Gastroesophageal sphincter (tissue), 4 donors: ENCODE measurements around the gene XRCC4. TPM values are rescaled to one million over a fixed set of nuclear protein-coding genes. Genes with fewer than 3 reads are reported as not detected.

Experiments used
- ATAC-seq: fragments of 150-250 bp; one replicate; pipeline ENCODE4 v1.9.1; 2016; ENCODE audit warnings: mild to moderate bottlenecking, moderate library complexity
- H3K27ac ChIP-seq, 4 donors: fragments of 200-600 bp; sonication (generic) in 3 of 4; 1 replicate in 3 of 4; 2 replicates in 1 of 4; pipeline ENCODE4 v1.5.1; 2016 to 2019
- H3K27me3 ChIP-seq: fragments of 200-600 bp; sonication (generic); one replicate; pipeline ENCODE4 v1.5.1; 2019
- H3K36me3 ChIP-seq, 2 donors: fragments of 200-600 bp; sonication (generic); one replicate each; pipeline ENCODE4 v1.5.1; 2019; ENCODE audit warnings: control low read depth in 1 of 2
- H3K4me1 ChIP-seq, 3 donors: fragments of 200-600 bp; sonication (generic); 1 replicate in 2 of 3; 2 replicates in 1 of 3; pipeline ENCODE4 v1.5.1; 2016 to 2019; ENCODE audit warnings: control low read depth in 2 of 3
- H3K4me3 ChIP-seq, 2 donors: fragments of 200-600 bp; sonication (generic); one replicate each; pipeline ENCODE4 v1.5.1; 2019; ENCODE audit warnings: mild to moderate bottlenecking in 1 of 2, moderate library complexity in 1 of 2
- H3K9me3 ChIP-seq, 3 donors: fragments of 200-600 bp; sonication (generic); one replicate each; pipeline ENCODE4 v1.5.1; 2017 to 2019; ENCODE audit warnings: control low read depth in 2 of 3
- CTCF ChIP-seq, 4 experiments: fragments of 200-600 bp in 2 of 4; fragments of 450-650 bp in 2 of 4; sonication (generic) in 1 of 4; IDR thresholded peaks; one replicate each; pipeline ENCODE4 v1.5.1; 2017 to 2019; ENCODE audit warnings: antibody characterized with exemption in 4 of 4, mild to moderate bottlenecking in 2 of 4, moderate library complexity in 2 of 4
- EP300 ChIP-seq: sonication (generic); formaldehyde crosslinking; IDR thresholded peaks from one replicate; pipeline ENCODE4 v1.6.1; 2017; ENCODE audit warnings: antibody characterized with exemption, mild to moderate bottlenecking
- POLR2A ChIP-seq, 2 donors: fragments of 450-650 bp; IDR thresholded peaks; one replicate each; pipeline ENCODE4 v1.6.1; 2017; ENCODE audit warnings: antibody characterized with exemption in 2 of 2, mild to moderate bottlenecking in 2 of 2, moderate library complexity in 1 of 2
- POLR2AphosphoS5 ChIP-seq: sonication (generic); formaldehyde crosslinking; IDR thresholded peaks from one replicate; pipeline ENCODE4 v1.6.1; 2017; ENCODE audit warnings: antibody characterized with exemption
- WGBS, 2 donors: methylation state at CpG; one replicate each; pipeline ENCODE4 v1.1.5; 2018; ENCODE audit warnings: low coverage in 1 of 2; 5-methylcytosine and 5-hydroxymethylcytosine counted together
- total RNA-seq, 4 donors: library from RNA; depleted of rRNA; stranded (reverse); fragments of >200 nt; gene quantifications; one replicate each; pipeline ENCODE4 v1.1.0, GENCODE V29; 2016

XRCC4 gene
- total RNA-seq, 4 donors from 2014 or later, result 3.7 to 9.3 (median 5.4) TPM

DNA sequence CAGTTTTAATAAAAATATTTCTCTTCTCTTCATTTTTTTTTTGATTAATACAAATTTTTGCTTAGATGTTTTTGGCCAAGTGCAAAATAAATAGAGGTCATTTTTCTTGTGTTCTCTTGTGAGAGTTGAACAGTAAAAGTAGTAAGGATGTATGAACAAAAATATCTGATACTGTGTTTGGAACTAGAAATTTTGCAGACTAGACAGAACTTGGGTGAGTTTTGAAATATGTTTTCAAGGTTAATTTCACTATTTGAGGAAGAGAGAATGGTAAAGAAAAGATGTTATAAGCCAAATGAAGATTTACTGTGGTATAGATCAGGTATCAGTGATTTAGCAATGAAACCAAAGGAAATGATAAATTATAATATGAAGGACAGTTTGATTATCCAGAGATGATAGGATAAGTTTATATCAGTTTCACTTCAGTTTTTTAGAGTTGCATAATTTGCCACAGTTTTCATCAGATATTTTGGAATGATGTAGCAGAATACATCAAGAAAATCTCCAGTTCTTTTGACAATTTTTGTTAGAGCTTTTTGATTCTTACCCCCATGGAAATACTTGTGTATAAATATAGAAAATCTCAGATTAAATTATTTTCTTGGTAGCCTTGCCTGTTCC is 246.3 kb downstream of the XRCC4 start:
- no peaks in the 10 kb centered on the region for H3K9me3 ChIP-seq
- no peaks in the 10 kb centered on the region for H3K4me1 ChIP-seq
- H3K27me3 ChIP-seq, result no peaks in the 10 kb centered on the region
- no peak overlapping the region for H3K27ac ChIP-seq
- ATAC-seq, result no peak
- H3K36me3 ChIP-seq, result no peaks in the 10 kb centered on the region
- TF ChIP-seq POLR2A (IDR thresholded peaks at IDR 0.05) (no peak), EP300 (no peak), POLR2AphosphoS5 (no peak), CTCF (IDR thresholded peaks at IDR 0.05) (no peak)
- H3K4me3 ChIP-seq, result no peak overlapping the region

DNA sequence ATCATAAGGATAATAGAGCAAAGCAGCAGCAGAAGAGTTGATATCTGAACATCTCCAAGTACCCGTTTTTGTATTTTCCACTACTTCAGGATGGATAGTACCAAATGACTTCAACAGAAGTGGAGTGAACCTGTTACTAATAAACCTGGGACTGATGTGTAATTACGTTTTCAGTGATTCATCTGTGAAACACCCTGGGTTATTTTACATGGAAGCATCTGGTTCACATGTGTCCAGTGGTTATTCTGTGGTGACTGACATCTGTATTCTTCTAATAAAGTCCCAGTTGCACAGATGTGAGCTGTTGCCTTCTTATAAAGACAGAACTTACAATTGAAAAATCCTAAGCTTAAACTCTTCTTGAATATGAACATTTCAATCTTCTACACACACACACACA is 254.5 kb downstream of the XRCC4 start:
- no peaks in the 10 kb centered on the region for H3K36me3 ChIP-seq
- no peak for ATAC-seq
- no peak overlapping the region for H3K27ac ChIP-seq
- WGBS, 2 donors, result 77 to 88% methylated on average over 2 of the region's 2 CpGs
- H3K4me1 ChIP-seq, result no peaks in the 10 kb centered on the region
- no peak for TF ChIP-seq POLR2AphosphoS5
- no peak for TF ChIP-seq EP300
- no peak for TF ChIP-seq POLR2A (IDR thresholded peaks at IDR 0.05)
- no peak for TF ChIP-seq CTCF (IDR thresholded peaks at IDR 0.05)
- H3K9me3 ChIP-seq, result no peaks in the 10 kb centered on the region
- H3K4me3 ChIP-seq, result no peak overlapping the region
- H3K27me3 ChIP-seq, result no peaks in the 10 kb centered on the region

DNA sequence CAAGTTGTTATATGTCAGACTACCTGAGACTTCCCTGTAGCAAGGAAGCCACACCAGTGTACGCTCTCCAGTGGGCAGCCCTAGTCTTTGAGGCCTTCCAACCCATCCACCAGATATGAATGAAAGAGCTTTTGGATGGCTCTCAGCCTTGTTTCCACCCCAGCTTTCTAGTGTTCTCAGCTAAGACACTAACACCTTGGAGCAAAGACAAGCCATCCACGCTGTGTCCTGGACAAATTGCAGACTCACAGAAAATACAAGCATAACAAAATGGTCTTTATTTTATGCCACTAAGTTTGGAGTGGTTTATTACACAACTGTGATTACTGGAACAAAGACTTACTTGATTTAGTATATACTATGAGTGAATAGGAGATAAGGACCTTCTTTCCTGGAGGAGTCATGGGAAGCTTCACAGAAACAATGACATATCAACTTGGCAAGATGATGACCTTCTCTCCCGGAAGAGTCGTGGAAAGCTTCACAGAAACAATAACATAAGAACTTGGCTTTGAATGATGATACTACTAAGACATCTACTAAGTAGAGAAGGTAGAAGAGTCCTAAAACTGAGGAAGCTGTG is 260.2 kb downstream of the XRCC4 start:
- H3K4me3 ChIP-seq, result no peak overlapping the region
- no peak for ATAC-seq
- no peaks in the 10 kb centered on the region for H3K27me3 ChIP-seq
- no peaks in the 10 kb centered on the region for H3K36me3 ChIP-seq
- WGBS, 2 donors, result 53 to 79% methylated on average over 2 to 4 of the region's 4 CpGs
- no peaks in the 10 kb centered on the region for H3K9me3 ChIP-seq
- TF ChIP-seq CTCF (IDR thresholded peaks at IDR 0.05) (no peak), POLR2A (IDR thresholded peaks at IDR 0.05) (no peak), EP300 (no peak)
- no peaks in the 10 kb centered on the region for H3K4me1 ChIP-seq
- no peak overlapping the region for H3K27ac ChIP-seq

GRCh38 chr5:83340511-83340918 is 263.2 kb downstream of the XRCC4 start:
- no peak for ATAC-seq
- 67 to 83% methylated on average over 2 of the region's 2 CpGs for WGBS, 2 donors

More at GRCh38 chr5:83340511-83340918, 263.2 kb downstream of the XRCC4 start:
- no peak overlapping the region for H3K4me3 ChIP-seq
- H3K36me3 ChIP-seq, result no peaks in the 10 kb centered on the region
- H3K27ac ChIP-seq, result no peak overlapping the region
- TF ChIP-seq EP300 (no peak), POLR2AphosphoS5 (no peak), POLR2A (IDR thresholded peaks at IDR 0.05) (no peak), CTCF (IDR thresholded peaks at IDR 0.05) (no peak)
- no peaks in the 10 kb centered on the region for H3K27me3 ChIP-seq
- no peaks in the 10 kb centered on the region for H3K9me3 ChIP-seq
- peaks cover 0 to 7% (median 0%) of the 10 kb centered on the region in 3 donors for H3K4me1 ChIP-seq
